B cell (primary cell): ENCODE results near the gene KIAA1210. TPM values are rescaled to one million over a fixed set of nuclear protein-coding genes. Genes with fewer than 3 reads are reported as not detected.

Experiments used
- ATAC-seq: fragments of 200-7000 bp; cut with Tn5 transposase; one replicate; pipeline ENCODE4 v1.10.0; 2021; ENCODE audit warnings: low read depth, mild to moderate bottlenecking, moderate number of reproducible peaks, moderate library complexity
- CTCF ChIA-PET: fragments of 350-600 bp; sonication (Branson Sonifier 250); formaldehyde crosslinking; loops from one replicate; lab custom pipeline; 2021; ENCODE audit warnings: antibody characterized with exemption, inconsistent platforms; lab: Charles Lee
- POLR2A ChIA-PET: fragments of 350-600 bp; sonication (Branson Sonifier 250); formaldehyde crosslinking; loops from one replicate; lab custom pipeline; 2021; ENCODE audit warnings: antibody characterized with exemption; lab: Charles Lee
- DNase-seq: peaks from one replicate; pipeline ENCODE4 v3.0.0; 2013
- H2AFZ ChIP-seq: 2 replicates; pipeline ENCODE4 v1.6.1; 2012; ENCODE audit warnings: mild to moderate bottlenecking, low read depth, low read length; ENCODE audit not compliant: insufficient read depth, poor library complexity, severe bottlenecking
- H3K27ac ChIP-seq, 2 donors: 1 replicate in 1 of 2; 2 replicates in 1 of 2; pipeline ENCODE4 v1.5.1; 2012 to 2013; ENCODE audit warnings: low read length in 2 of 2, mild to moderate bottlenecking in 2 of 2, moderate library complexity in 1 of 2
- H3K27me3 ChIP-seq, 4 experiments: fragments of 200-600 bp in 1 of 4; sonication (generic) in 1 of 4; replicated peaks in 1 of 4; 1 replicate in 2 of 4; 2 replicates in 2 of 4; pipeline versions ENCODE4 v1.6.1 to v1.7.0; 2013 to 2016; ENCODE audit warnings: low read length in 3 of 4, mild to moderate bottlenecking in 2 of 4, mixed read lengths in 1 of 4, moderate library complexity in 1 of 4; ENCODE audit not compliant: insufficient read depth in 4 of 4, control insufficient read depth in 3 of 4; ENCODE audit errors: control extremely low read depth in 1 of 4
- H3K36me3 ChIP-seq, 2 experiments: replicated peaks in 1 of 2; 1 replicate in 1 of 2; 2 replicates in 1 of 2; pipeline versions ENCODE4 v1.6.1 to v1.7.1; 2013; ENCODE audit warnings: low read length in 1 of 2; ENCODE audit not compliant: insufficient read depth in 2 of 2, control insufficient read depth in 1 of 2; ENCODE audit errors: control extremely low read depth in 1 of 2, extremely low read depth in 1 of 2
- H3K4me1 ChIP-seq, 2 donors: fragments of 200-600 bp in 1 of 2; sonication (generic) in 1 of 2; 1 replicate in 1 of 2; 2 replicates in 1 of 2; pipeline versions ENCODE4 v1.5.1 to v1.6.1; 2013 to 2017; ENCODE audit warnings: low read length in 2 of 2; ENCODE audit not compliant: control insufficient read depth in 2 of 2, insufficient read depth in 2 of 2
- H3K4me2 ChIP-seq: replicated peaks from 2 replicates; pipeline ENCODE3; 2012; ENCODE audit warnings: mild to moderate bottlenecking, low read depth, low read length; ENCODE audit not compliant: poor library complexity, severe bottlenecking
- H3K4me3 ChIP-seq, 5 experiments: fragments of 200-600 bp in 1 of 5; sonication (generic) in 1 of 5; 1 replicate in 3 of 5; 2 replicates in 2 of 5; pipeline versions ENCODE4 v1.5.1 to v1.7.0; 2011 to 2016; ENCODE audit warnings: low read length in 4 of 5, mild to moderate bottlenecking in 4 of 5, low read depth in 2 of 5, control low read depth in 1 of 5, moderate library complexity in 1 of 5; ENCODE audit not compliant: insufficient read depth in 1 of 5; ENCODE audit errors: control extremely low read depth in 1 of 5, extremely low read depth in 1 of 5
- H3K79me2 ChIP-seq: fragments of 200-600 bp; sonication (generic); one replicate; pipeline ENCODE4 v1.6.0; 2016; ENCODE audit warnings: low read length; ENCODE audit not compliant: control insufficient read depth, insufficient read depth
- H3K9ac ChIP-seq: fragments of 200-600 bp; sonication (generic); 2 replicates; pipeline ENCODE4 v1.6.1; 2017; ENCODE audit warnings: mild to moderate bottlenecking, low read length, moderate library complexity
- H3K9me3 ChIP-seq, 3 donors: one replicate each; pipeline versions ENCODE4 v1.6.1 to v1.7.1; 2013; ENCODE audit warnings: low read length in 2 of 3; ENCODE audit not compliant: control insufficient read depth in 2 of 3, insufficient read depth in 1 of 3; ENCODE audit errors: control extremely low read depth in 1 of 3
- H4K20me1 ChIP-seq: 2 replicates; pipeline ENCODE4 v1.6.0; 2012; ENCODE audit warnings: mild to moderate bottlenecking, low read length; ENCODE audit not compliant: insufficient read depth, control insufficient read depth, poor library complexity, severe bottlenecking
- H3K27ac Mint-ChIP-seq: one replicate; pipeline ENCODE4 v1.8.0; 2021; ENCODE audit warnings: mixed read lengths
- H3K27me3 Mint-ChIP-seq: one replicate; pipeline ENCODE4 v1.8.0; 2021; ENCODE audit warnings: mixed read lengths
- H3K4me1 Mint-ChIP-seq: one replicate; pipeline ENCODE4 v1.8.0; 2021; ENCODE audit warnings: mixed read lengths
- H3K4me3 Mint-ChIP-seq: one replicate; pipeline ENCODE4 v1.8.0; 2021; ENCODE audit warnings: mixed read lengths
- H3K9me3 Mint-ChIP-seq: one replicate; pipeline ENCODE4 v1.8.0; 2022; ENCODE audit warnings: mixed read lengths; ENCODE audit not compliant: insufficient read depth
- CTCF ChIP-seq: fragments of 200-600 bp; IDR thresholded peaks from one replicate; pipeline ENCODE4 v1.8.0; 2022; ENCODE audit warnings: antibody characterized with exemption, mild to moderate bottlenecking
- EZH2 ChIP-seq: IDR thresholded peaks from 2 replicates; pipeline ENCODE4 v1.6.1; 2012; ENCODE audit warnings: borderline replicate concordance, low read depth, mild to moderate bottlenecking, moderate library complexity, low read length; ENCODE audit not compliant: insufficient read depth, poor library complexity, severe bottlenecking
- WGBS: methylation state at CpG from one replicate; pipeline ENCODE4 v1.1.5; 2013; ENCODE audit warnings: missing lambda C conversion rate; ENCODE audit not compliant: insufficient coverage; 5-methylcytosine and 5-hydroxymethylcytosine counted together
- intact Hi-C: fragments of 100-400 bp; cut with micrococcal nuclease; formaldehyde crosslinking; loops from one replicate; pipeline ENCODE4 v1.10.0; 2022
- polyA plus RNA-seq: library from polyadenylated mRNA; depleted of rRNA; stranded (reverse); fragments of >200 nt; gene quantifications from 2 replicates; pipeline ENCODE4 v1.2.3, GENCODE V29; 2012
- total RNA-seq, 2 donors: library from RNA; stranded (reverse); fragments of 120-200 nt in 1 of 2; gene quantifications; 1 replicate in 1 of 2; 2 replicates in 1 of 2; pipeline versions ENCODE4 v1.2.3 to v1.2.4, GENCODE V29; 2013 to 2022

KIAA1210 gene
- total and polyA plus RNA-seq, 2 donors (not counting 1 experiment from before 2014, with no cell fraction given), result not detected

- H3K9me3 ChIP-seq, result no peaks in the 10 kb centered on the region
- Mint-ChIP-seq H3K27ac (no peak overlapping the region), H3K4me3 (no peak overlapping the region), H3K27me3 (peaks cover 11% of the 10 kb centered on the region), H3K9me3 (no peaks in the 10 kb centered on the region), H3K4me1 (no peaks in the 10 kb centered on the region)
- no peaks in the 10 kb centered on the region for H3K36me3 ChIP-seq
- no peaks in the 10 kb centered on the region for H3K27me3 ChIP-seq
- intact Hi-C loops, result no loop called here
- ChIA-PET POLR2A (no interaction called here), CTCF (no interaction called here)
- H3K27ac ChIP-seq, result no peak overlapping the region
- no peaks in the 10 kb centered on the region for H3K79me2 ChIP-seq
- DNase-seq (no peak), ATAC-seq (no peak)
- H3K4me1 ChIP-seq, result no peaks in the 10 kb centered on the region
- TF ChIP-seq CTCF, result no peak
- TF ChIP-seq EZH2, result no peak
- H4K20me1 ChIP-seq, result no peaks in the 10 kb centered on the region
- H3K4me3 ChIP-seq, result no peak overlapping the region
- no peak overlapping the region for H2AFZ ChIP-seq
- H3K9ac ChIP-seq, result no peak overlapping the region
- no peak overlapping the region for H3K4me2 ChIP-seq
These were observed 31.7 kb downstream of the KIAA1210 start for GRCh38 chrX:119095936-119096335.

- Histone ChIP-seq H3K4me2 (no peak overlapping the region), H2AFZ (no peak overlapping the region), H3K9me3 (no peaks in the 10 kb centered on the region), H3K4me3 (no peak overlapping the region), H3K36me3 (no peaks in the 10 kb centered on the region), H3K79me2 (no peaks in the 10 kb centered on the region), H3K27ac (no peak overlapping the region), H4K20me1 (no peaks in the 10 kb centered on the region), H3K9ac (no peak overlapping the region), H3K27me3 (no peaks in the 10 kb centered on the region), H3K4me1 (peaks cover 0 to under 1% of the 10 kb centered on the region in 2 donors)
- H3K4me3 Mint-ChIP-seq, result no peak overlapping the region
- no CpG with 5 or more reads among the region's 3 CpGs for WGBS
- no peaks in the 10 kb centered on the region for H3K9me3 Mint-ChIP-seq
- peaks cover under 1% of the 10 kb centered on the region for H3K4me1 Mint-ChIP-seq
- ATAC-seq (no peak), DNase-seq (no peak)
- ChIA-PET POLR2A (no interaction called here), CTCF (no interaction called here)
- H3K27ac Mint-ChIP-seq, result no peak overlapping the region
- TF ChIP-seq CTCF (no peak), EZH2 (no peak)
- intact Hi-C loops, result no loop called here
- H3K27me3 Mint-ChIP-seq, result peaks cover 11% of the 10 kb centered on the region
These were observed 32.8 kb downstream of the KIAA1210 start for GRCh38 chrX:119094819-119095218.
